Measurements from ENCODE around the gene PCBP3. TPM values are rescaled to one million over a fixed set of nuclear protein-coding genes. Genes with fewer than 3 reads are reported as not detected.

PCBP3 gene
- total RNA-seq, 1 donor from 2014 or later, result 11.8 TPM

DNA sequence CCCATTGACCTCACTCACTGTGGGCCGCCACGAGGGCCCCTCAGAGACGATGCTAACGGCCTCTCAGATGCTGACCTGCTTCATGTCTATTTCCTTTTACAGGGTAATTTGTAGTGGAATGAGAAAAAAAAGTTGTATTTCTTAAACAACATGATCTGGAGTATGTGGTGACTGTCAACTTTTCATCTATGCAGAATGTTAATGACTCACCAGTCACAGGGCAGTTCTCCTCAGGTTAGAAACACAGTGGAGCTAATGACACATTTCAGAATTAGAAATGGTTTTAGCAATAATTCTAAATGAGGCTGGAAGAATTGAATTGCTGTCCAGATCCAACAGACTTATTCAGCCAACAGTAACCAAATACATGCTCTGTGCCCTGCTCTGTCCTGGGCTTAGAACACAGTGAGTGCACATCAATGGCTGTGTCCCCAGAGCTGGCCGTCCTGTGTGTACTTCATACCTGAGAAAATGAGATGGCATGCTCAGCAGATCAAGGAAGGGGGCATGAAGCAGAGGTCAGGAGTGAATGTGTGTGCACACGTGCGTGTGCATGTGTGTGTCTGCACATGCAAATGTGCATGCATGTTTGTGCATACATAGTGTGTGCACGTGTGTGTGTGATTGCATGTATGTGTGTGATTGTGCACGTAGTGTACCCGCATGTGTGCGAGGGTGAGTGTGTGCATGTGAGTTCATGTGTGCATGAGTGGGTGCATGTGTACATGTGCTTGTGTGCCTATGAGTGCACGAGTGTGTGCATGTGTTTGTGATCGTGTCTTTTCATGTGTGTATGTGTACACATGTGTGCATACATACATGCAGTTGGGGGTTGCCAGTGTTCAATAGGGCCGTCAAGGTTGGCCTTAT lies 145.3 kb downstream of the PCBP3 start:
- H3K27ac Mint-ChIP-seq (ENCODE audit: unreplicated experiment), result no peak overlapping the region
- no peak for DNase-seq (ENCODE audit: low spot score)
- H3K36me3 Mint-ChIP-seq (ENCODE audit: low read depth), result peaks cover 3% of the 10 kb centered on the region
- peaks cover 6% of the 10 kb centered on the region for H3K4me1 Mint-ChIP-seq (ENCODE audit: low read depth)
- no peaks in the 10 kb centered on the region for H3K9me3 Mint-ChIP-seq (ENCODE audit: low read depth)
- TF ChIP-seq, protein P1, sequence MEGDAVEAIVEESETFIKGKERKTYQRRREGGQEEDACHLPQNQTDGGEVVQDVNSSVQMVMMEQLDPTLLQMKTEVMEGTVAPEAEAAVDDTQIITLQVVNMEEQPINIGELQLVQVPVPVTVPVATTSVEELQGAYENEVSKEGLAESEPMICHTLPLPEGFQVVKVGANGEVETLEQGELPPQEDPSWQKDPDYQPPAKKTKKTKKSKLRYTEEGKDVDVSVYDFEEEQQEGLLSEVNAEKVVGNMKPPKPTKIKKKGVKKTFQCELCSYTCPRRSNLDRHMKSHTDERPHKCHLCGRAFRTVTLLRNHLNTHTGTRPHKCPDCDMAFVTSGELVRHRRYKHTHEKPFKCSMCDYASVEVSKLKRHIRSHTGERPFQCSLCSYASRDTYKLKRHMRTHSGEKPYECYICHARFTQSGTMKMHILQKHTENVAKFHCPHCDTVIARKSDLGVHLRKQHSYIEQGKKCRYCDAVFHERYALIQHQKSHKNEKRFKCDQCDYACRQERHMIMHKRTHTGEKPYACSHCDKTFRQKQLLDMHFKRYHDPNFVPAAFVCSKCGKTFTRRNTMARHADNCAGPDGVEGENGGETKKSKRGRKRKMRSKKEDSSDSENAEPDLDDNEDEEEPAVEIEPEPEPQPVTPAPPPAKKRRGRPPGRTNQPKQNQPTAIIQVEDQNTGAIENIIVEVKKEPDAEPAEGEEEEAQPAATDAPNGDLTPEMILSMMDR (IDR thresholded peaks at IDR 0.05), result no peak
- peaks cover 8% of the 10 kb centered on the region for H3K27me3 Mint-ChIP-seq (ENCODE audit: low read depth)
- H3K4me3 Mint-ChIP-seq (ENCODE audit: unreplicated experiment), result no peak overlapping the region

DNA sequence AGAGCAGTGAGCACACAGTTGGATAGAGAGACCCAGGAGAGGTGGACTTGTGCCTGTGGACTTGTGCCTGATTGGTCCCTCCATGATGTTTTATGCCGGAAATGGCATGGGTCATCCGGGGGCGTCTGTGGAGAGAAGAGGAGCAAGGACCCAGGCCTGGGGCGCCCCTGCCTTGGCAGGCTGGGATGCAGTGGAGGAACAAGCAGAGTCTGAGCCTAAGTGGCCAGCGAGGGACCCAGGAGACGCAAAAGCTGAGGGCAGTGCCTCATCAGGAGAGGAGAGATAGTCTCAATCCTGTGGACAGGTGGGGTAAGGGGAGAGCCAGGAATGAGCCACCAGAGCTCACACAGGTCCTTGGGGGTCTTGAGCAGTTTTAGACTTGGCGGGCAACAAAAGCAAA lies 146.9 kb downstream of the PCBP3 start:
- no peak overlapping the region for H3K27ac Mint-ChIP-seq (ENCODE audit: unreplicated experiment)
- peaks cover 8% of the 10 kb centered on the region for H3K27me3 Mint-ChIP-seq (ENCODE audit: low read depth)
- no peak for DNase-seq (ENCODE audit: low spot score)
- peaks cover 3% of the 10 kb centered on the region for H3K36me3 Mint-ChIP-seq (ENCODE audit: low read depth)
- H3K4me3 Mint-ChIP-seq (ENCODE audit: unreplicated experiment), result no peak overlapping the region
- H3K4me1 Mint-ChIP-seq (ENCODE audit: low read depth), result peaks cover 6% of the 10 kb centered on the region
- TF ChIP-seq, protein P1 (IDR thresholded peaks at IDR 0.05), result no peak
- no peaks in the 10 kb centered on the region for H3K9me3 Mint-ChIP-seq (ENCODE audit: low read depth)

DNA sequence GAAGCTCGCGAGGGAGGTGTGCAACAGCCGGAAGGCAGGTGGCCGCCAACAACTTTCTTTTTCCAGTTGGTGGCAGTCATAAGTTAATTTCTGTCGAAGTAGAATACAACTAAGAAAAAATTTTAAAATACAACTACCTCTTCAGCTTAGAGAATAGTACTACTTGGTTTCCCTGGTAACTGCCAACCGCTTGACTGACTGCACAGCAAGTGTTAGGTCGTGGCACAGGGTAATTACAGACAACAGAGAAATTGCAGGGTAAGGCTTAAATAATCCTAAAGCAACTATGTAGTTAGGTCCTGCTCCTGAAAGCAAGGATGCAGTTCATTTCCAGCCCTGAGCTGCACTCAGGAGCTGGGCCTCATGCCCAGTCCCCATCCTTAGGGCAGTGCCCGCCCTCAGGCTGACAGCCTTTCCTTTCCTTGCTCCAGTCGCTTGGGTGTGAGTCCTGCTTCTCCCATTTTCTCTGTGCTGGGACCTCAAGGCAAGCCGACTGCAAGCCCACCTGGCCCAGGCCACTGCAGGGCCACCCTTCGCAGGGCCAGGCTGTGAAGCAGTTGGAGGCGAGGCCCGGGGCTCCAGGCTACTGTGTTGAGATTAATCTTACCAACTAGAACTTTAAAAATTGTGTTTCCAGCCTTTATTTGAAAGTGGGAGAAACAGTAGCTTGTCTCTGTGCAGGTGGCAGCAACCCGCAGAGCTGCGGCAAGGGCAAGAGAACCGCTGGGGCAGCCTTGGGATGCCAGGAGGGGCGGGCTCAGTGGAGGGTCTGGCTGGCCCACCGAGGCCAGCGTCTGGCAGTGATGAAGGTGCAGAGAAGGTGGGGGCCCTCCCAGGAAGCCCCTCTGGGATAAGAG lies 148.3 kb downstream of the PCBP3 start:
- Mint-ChIP-seq H3K27me3 (ENCODE audit: low read depth) (peaks cover 9% of the 10 kb centered on the region), H3K4me3 (ENCODE audit: unreplicated experiment) (no peak overlapping the region)
- TF ChIP-seq, protein P1 (IDR thresholded peaks at IDR 0.05), result no peak

DNA sequence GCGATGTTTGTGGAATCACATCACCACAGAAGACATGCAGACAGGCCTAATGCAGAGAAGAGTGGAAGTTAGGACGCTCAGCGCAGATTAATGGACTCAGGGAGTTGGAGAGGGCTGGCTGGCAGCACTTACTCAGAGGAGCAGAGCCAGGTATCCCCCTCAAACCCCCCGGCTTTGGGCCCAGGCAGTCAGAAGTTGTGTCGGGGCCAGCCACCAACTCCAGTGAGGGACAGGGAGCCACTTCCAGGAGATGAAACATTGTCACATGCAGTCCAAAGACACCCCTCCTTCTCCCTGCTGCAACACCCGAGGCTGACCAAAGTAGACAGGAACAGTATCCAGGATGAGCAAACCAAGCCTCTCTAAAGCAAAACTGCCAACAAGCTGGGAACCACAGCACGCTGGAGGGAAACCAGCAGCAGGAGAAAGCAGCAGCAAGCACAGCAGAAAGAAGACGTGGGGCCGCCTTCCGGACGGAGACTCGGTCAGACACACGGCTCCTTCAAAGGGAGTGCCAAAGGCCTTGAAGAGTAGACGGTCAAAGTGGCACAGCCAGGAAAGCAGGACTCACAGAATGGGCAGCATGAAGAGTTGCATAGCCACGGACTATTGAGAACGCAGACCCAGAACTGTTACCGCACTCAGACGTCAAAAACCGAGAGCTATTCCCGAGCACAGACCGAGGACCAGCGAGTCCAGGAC lies 149.3 kb downstream of the PCBP3 start:
- peaks cover 3% of the 10 kb centered on the region for H3K36me3 Mint-ChIP-seq (ENCODE audit: low read depth)

More for the DNA sequence above, 148.3 kb downstream of the PCBP3 start:
- H3K9me3 Mint-ChIP-seq (ENCODE audit: low read depth), result no peaks in the 10 kb centered on the region
- H3K4me1 Mint-ChIP-seq (ENCODE audit: low read depth), result peaks cover 6% of the 10 kb centered on the region
- H3K36me3 Mint-ChIP-seq (ENCODE audit: low read depth), result peaks cover 3% of the 10 kb centered on the region
- H3K27ac Mint-ChIP-seq (ENCODE audit: unreplicated experiment), result no peak overlapping the region
- DNase-seq (ENCODE audit: low spot score), result no peak

More for the DNA sequence above, 149.3 kb downstream of the PCBP3 start:
- DNase-seq (ENCODE audit: low spot score), result no peak
- H3K27me3 Mint-ChIP-seq (ENCODE audit: low read depth), result peaks cover 9% of the 10 kb centered on the region
- no peak overlapping the region for H3K27ac Mint-ChIP-seq (ENCODE audit: unreplicated experiment)
- TF ChIP-seq, protein P1 (IDR thresholded peaks at IDR 0.05), result no peak
- H3K4me3 Mint-ChIP-seq (ENCODE audit: unreplicated experiment), result no peak overlapping the region
- no peaks in the 10 kb centered on the region for H3K9me3 Mint-ChIP-seq (ENCODE audit: low read depth)
- H3K4me1 Mint-ChIP-seq (ENCODE audit: low read depth), result peaks cover 6% of the 10 kb centered on the region

All from chondrocyte (in vitro differentiated cells).